Esophagus muscularis mucosa (tissue), 3 donors: ENCODE results near the gene RRP8.

ENCODE experiments used
- CTCF ChIP-seq, 3 experiments: fragments of 200-600 bp in 2 of 3; fragments of 450-650 bp in 1 of 3; sonication (generic) in 2 of 3; IDR thresholded peaks; one replicate each; pipeline ENCODE4 v1.5.1; 2017 to 2019; ENCODE audit warnings: antibody characterized with exemption in 3 of 3, mild to moderate bottlenecking in 2 of 3, moderate library complexity in 1 of 3
- POLR2A ChIP-seq: fragments of 450-650 bp; IDR thresholded peaks from one replicate; pipeline ENCODE4 v1.6.1; 2017; ENCODE audit warnings: antibody characterized with exemption, moderate library complexity, mild to moderate bottlenecking, low read depth

DNA sequence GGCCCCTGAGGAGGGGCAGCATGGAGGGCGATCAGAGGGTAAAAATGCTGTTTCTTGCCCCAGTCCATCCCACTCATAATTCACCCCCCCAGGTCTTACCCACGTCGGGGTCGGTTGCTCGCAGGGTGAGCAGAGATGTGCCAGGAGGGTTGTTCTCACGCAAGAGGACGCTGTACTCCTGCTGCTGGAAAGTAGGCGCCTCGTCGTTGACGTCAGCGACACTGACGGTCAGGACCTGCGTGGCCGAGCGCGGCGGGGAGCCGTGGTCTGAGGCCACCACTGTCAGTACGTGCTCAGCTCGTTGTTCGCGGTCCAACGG, 26.1 kb upstream of the RRP8 start:
- TF ChIP-seq POLR2A = no peak
- no peak for TF ChIP-seq CTCF (IDR thresholded peaks at IDR 0.05)
